Measurements from ENCODE around the gene ETS2. TPM values are rescaled to one million over a fixed set of nuclear protein-coding genes. Genes with fewer than 3 reads are reported as not detected.
"Not testable (repeated sequence)": the region's sequence is repeated elsewhere in the genome, so short reads cannot be mapped to it uniquely, and the experiment has no call there.

ETS2 gene
- total RNA-seq, 1 donor from 2014 or later = 18.2 TPM

GRCh38 chr21:38824124-38824822, 18.5 kb downstream of the ETS2 start:
- no peak for TF ChIP-seq CTCF (IDR thresholded peaks at IDR 0.05)
- no peak for DNase-seq (ENCODE audit: extremely low spot score, unreplicated experiment)
- H3K4me3 Mint-ChIP-seq (ENCODE audit: unreplicated experiment) = no peak overlapping the region
- H3K27me3 Mint-ChIP-seq (ENCODE audit: unreplicated experiment) = no peaks in the 10 kb centered on the region
- H3K4me1 Mint-ChIP-seq (ENCODE audit: unreplicated experiment) = peaks cover 26% of the 10 kb centered on the region
- H3K36me3 Mint-ChIP-seq (ENCODE audit: unreplicated experiment) = peaks cover 52% of the 10 kb centered on the region
- no peak overlapping the region for H3K27ac Mint-ChIP-seq (ENCODE audit: unreplicated experiment)
- H3K9me3 Mint-ChIP-seq (ENCODE audit: unreplicated experiment) = no peaks in the 10 kb centered on the region

DNA sequence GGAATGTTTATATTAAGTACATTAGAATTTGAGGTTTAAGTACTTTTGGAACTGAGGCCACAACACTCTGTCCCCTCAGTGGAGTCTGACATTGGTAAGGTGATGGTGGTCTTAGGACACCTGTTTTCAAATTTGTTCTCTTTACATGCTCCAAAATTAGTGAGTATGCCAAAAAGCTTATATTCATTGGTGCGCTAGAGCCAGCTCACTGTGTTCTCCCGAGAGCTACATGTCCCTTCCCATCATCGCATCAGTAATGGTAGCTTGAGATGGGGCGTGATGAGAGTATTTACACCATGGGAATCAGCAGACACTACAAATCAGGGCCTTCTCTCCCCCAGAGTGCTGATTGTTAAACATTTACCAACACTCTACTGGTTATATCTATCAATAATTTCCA, 19.5 kb downstream of the ETS2 start:
- no peaks in the 10 kb centered on the region for H3K9me3 Mint-ChIP-seq (ENCODE audit: unreplicated experiment)
- H3K4me3 Mint-ChIP-seq (ENCODE audit: unreplicated experiment) = no peak overlapping the region
- peaks cover 16% of the 10 kb centered on the region for H3K4me1 Mint-ChIP-seq (ENCODE audit: unreplicated experiment)
- no peaks in the 10 kb centered on the region for H3K27me3 Mint-ChIP-seq (ENCODE audit: unreplicated experiment)
- no peak overlapping the region for H3K27ac Mint-ChIP-seq (ENCODE audit: unreplicated experiment)
- H3K36me3 Mint-ChIP-seq (ENCODE audit: unreplicated experiment) = peaks cover 45% of the 10 kb centered on the region
- peak; percentile 23 for DNase-seq (ENCODE audit: extremely low spot score, unreplicated experiment)
- no peak for TF ChIP-seq CTCF (IDR thresholded peaks at IDR 0.05)

GRCh38 chr21:38825921-38826320, 20.2 kb downstream of the ETS2 start:
- Mint-ChIP-seq H3K27ac (ENCODE audit: unreplicated experiment) (no peak overlapping the region), H3K4me3 (ENCODE audit: unreplicated experiment) (no peak overlapping the region), H3K36me3 (ENCODE audit: unreplicated experiment) (peaks cover 38% of the 10 kb centered on the region), H3K4me1 (ENCODE audit: unreplicated experiment) (peaks cover 11% of the 10 kb centered on the region), H3K27me3 (ENCODE audit: unreplicated experiment) (no peaks in the 10 kb centered on the region), H3K9me3 (ENCODE audit: unreplicated experiment) (no peaks in the 10 kb centered on the region)
- TF ChIP-seq CTCF (IDR thresholded peaks at IDR 0.05) = no peak
- DNase-seq (ENCODE audit: extremely low spot score, unreplicated experiment) = no peak

DNA sequence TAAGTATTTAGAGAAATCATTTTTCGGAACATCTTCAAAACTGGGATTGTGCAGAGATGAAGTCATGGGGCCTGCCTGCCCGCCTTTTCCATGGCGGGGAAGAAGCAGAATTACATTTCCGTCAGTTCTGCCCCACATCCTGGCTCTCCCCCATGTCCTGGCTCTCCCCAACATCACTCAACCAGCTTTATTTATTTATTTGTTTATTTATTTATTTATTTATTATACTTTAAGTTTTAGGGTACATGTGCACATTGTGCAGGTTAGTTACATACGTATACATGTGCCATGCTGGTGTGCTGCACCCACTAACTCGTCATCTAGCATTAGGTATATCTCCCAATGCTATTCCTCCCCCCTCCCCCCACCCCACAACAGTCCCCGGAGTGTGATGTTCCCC, 22.4 kb downstream of the ETS2 start:
- H3K36me3 Mint-ChIP-seq (ENCODE audit: unreplicated experiment) = peaks cover 20% of the 10 kb centered on the region
- not testable (repeated sequence) for H3K4me3 Mint-ChIP-seq (ENCODE audit: unreplicated experiment); H3K9me3 Mint-ChIP-seq (ENCODE audit: unreplicated experiment); H3K27ac Mint-ChIP-seq (ENCODE audit: unreplicated experiment); H3K27me3 Mint-ChIP-seq (ENCODE audit: unreplicated experiment)
- DNase-seq (ENCODE audit: extremely low spot score, unreplicated experiment) = peak; percentile 5
- H3K4me1 Mint-ChIP-seq (ENCODE audit: unreplicated experiment) = peaks cover 19% of the 10 kb centered on the region

- Mint-ChIP-seq H3K9me3 (ENCODE audit: unreplicated experiment) (no peaks in the 10 kb centered on the region), H3K27me3 (ENCODE audit: unreplicated experiment) (no peaks in the 10 kb centered on the region), H3K36me3 (ENCODE audit: unreplicated experiment) (peaks cover 5% of the 10 kb centered on the region), H3K27ac (ENCODE audit: unreplicated experiment) (peak overlapping the region; percentile 50), H3K4me3 (ENCODE audit: unreplicated experiment) (no peak overlapping the region), H3K4me1 (ENCODE audit: unreplicated experiment) (peaks cover 8% of the 10 kb centered on the region)
- DNase-seq (ENCODE audit: extremely low spot score, unreplicated experiment) = peak; percentile 13
- TF ChIP-seq CTCF (IDR thresholded peaks at IDR 0.05) = no peak
Measured at GRCh38 chr21:38830671-38831525, 25.2 kb downstream of the ETS2 start.
